M059J (cell line): ENCODE measurements around the gene TTC21A. TPM values are rescaled to one million over a fixed set of nuclear protein-coding genes. Genes with fewer than 3 reads are reported as not detected.
"Not testable (repeated sequence)": the region's sequence is repeated elsewhere in the genome, so short reads cannot be mapped to it uniquely, and the experiment has no call there.

Source experiments
- DNase-seq: peaks from one replicate; pipeline ENCODE4 v3.0.0-alpha.2; 2012; ENCODE audit warnings: low read depth
- total RNA-seq: library from RNA; depleted of rRNA; stranded (reverse); fragments of >200 nt; shearing (Covaris generic); gene quantifications from 2 replicates; pipeline ENCODE4 v1.2.3, GENCODE V29; 2014

The TTC21A gene
- total RNA-seq, 1 experiment from 2014 or later: 1.4 TPM

- DNase-seq: peak; percentile 95
Observed at GRCh38 chr3:39150803-39151631, 43.5 kb downstream of the TTC21A start.

GRCh38 chr3:39153977-39154279, 46.4 kb downstream of the TTC21A start:
- no peak for DNase-seq

- DNase-seq: no peak
Observed at GRCh38 chr3:39154280-39155021, 47.0 kb downstream of the TTC21A start.

- no peak for DNase-seq
Observed at GRCh38 chr3:39156421-39156820, 48.9 kb downstream of the TTC21A start.

GRCh38 chr3:39157359-39157758, 49.9 kb downstream of the TTC21A start:
- no peak for DNase-seq

DNA sequence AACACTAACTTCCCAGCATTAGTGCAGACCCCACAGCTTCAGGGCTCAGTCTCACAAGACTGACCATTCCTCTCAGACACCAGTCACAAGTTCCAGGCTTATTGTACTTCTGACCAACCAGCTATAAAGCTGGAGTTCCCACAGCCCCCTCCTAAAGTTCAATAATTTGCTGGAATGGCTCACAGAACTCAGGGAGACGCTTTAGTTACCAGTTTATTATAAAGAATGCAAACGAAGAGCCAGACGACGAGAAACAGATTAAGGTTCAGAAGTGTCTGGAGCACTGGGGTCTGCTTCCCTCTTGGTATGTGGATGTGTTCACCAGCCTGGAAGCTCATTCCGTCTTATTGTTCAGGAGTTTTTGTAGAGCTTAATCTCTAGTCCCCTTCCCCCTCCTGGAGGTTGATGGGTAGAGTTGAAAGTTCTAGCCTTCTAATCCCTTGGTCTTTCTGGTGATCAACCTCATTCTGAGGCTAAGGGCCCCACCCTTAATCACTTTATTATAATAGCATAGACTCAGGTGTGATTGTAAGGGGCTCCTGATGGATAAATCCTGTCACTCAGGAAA, 50.8 kb downstream of the TTC21A start:
- no peak for DNase-seq

DNA sequence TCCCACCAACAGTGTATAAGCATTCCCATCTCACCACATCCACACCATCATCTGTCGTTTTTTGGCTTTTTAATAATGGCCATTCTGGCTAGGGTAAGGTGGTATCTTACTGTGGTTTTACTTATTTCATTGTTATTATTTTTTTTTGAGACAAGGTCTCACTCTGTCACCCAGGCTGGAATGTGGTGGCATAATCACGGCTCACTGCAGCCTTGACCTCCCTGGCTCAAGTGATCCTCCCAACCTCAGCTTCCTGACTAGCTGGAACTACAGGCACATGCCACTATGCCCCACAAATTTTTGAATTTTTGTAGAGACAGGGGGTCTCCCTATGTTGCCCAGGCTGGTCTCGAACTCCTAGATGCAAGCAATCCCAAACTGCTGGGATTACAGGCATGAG, 56.9 kb downstream of the TTC21A start:
- DNase-seq: no peak

GRCh38 chr3:39165518-39165917, 58.0 kb downstream of the TTC21A start:
- DNase-seq: no peak

DNA sequence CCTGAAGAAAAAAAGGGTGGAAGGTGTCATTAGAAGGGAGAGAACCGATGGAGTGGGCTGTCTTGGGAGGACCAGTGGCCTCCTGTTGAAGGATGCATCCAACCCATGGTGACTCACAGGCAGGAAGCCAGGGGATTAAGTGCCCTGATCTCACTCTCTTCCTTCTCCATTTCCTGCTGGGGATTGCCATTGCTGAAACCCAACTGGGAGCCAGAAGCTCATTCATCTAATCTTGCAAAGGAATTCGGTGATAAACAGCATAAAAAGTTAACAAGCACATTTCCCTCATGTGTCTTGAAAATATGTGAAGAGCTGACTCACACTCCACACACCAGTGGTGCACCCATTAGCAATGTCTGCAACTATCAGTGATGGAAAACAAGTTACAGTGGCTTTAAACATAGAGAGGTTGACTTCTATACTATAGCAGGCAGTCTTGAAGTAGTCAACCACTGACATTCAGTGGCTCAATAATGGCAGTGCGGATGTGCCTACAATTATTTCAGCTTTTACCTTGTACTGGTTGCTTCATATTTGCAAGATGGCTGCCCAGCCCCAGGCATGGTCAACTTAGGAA, 58.7 kb downstream of the TTC21A start:
- peak; percentile 95 for DNase-seq

- peak; percentile 80 for DNase-seq
Observed at GRCh38 chr3:39166932-39167532, 59.6 kb downstream of the TTC21A start.

GRCh38 chr3:39168156-39168780, 60.8 kb downstream of the TTC21A start:
- DNase-seq: no peak

- no peak for DNase-seq
Observed at GRCh38 chr3:39169712-39170111, 62.2 kb downstream of the TTC21A start.

- DNase-seq: no peak
Observed at GRCh38 chr3:39170461-39170860, 63.0 kb downstream of the TTC21A start.

DNA sequence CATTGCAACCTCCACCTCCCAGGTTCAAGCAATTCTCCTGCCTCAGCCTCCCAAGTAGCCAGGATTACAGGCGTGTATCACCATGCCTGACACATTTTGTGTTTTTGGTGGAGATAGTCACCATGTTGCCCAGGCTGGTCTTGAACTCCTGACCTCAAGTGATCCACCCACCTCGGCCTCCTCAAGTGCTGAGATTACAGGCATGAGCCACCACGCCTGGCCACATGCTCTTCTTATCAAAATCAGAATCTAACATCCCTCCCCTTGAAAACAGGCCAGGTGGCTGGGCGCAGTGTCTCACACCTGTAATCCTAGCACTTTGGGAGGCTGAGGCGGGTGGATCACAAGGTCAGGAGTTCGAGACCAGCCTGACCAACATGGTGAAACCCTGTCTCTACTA, 63.4 kb downstream of the TTC21A start:
- not testable (repeated sequence) for DNase-seq

DNA sequence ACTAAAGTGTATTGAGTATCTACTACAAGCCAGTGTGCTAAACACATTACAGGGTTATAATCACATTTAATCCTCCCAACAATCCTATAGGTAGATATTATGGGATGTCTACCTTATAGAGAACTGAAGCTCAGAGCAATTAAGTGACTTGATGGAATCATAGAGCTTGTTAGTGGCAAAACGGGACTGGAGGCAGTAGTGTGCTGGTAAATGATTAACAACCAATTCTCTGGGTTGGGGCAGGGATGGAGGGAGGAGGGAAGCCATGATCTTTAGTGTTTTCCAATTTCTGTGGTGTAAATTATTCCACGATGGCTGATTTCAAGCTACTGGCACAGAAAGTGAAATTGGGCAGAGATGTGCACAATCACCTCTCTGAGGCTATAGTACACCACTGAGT, 64.4 kb downstream of the TTC21A start:
- no peak for DNase-seq

- DNase-seq: no peak
Observed at GRCh38 chr3:39173318-39174125, 66.0 kb downstream of the TTC21A start.

GRCh38 chr3:39176025-39176714, 68.7 kb downstream of the TTC21A start:
- no peak for DNase-seq

GRCh38 chr3:39177708-39178332, 70.3 kb downstream of the TTC21A start:
- peak; percentile 93 for DNase-seq

DNA sequence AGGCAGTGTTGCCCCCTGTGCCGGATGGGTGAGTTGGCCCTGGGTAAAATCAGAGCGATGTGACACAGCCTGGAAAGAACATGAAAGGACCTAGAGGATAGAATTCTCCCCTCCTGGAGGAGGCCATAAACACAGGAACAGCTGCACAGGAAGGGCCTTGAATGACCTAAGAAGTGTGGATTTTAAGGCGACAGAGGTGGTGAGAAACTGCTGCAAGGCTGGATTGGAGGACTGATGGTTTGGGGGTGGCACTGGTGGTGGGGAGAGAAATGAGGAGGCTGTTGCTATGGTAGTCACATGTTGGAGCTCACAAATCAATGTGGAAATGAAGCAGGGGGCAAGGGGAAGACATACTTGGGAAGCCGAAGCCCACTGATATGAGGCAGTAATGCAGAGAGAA, 71.1 kb downstream of the TTC21A start:
- DNase-seq: no peak

- DNase-seq: no peak
Observed at GRCh38 chr3:39180183-39180545, 72.7 kb downstream of the TTC21A start.
